Raji (cell line): Measurements from ENCODE around the gene UNK.

Source experiments
- POLR2A ChIP-seq: IDR thresholded peaks from 2 replicates; pipeline ENCODE4 v1.6.1; 2011; ENCODE audit warnings: low read depth, low read length, control low read depth; ENCODE audit not compliant: insufficient read depth

The UNK gene

DNA sequence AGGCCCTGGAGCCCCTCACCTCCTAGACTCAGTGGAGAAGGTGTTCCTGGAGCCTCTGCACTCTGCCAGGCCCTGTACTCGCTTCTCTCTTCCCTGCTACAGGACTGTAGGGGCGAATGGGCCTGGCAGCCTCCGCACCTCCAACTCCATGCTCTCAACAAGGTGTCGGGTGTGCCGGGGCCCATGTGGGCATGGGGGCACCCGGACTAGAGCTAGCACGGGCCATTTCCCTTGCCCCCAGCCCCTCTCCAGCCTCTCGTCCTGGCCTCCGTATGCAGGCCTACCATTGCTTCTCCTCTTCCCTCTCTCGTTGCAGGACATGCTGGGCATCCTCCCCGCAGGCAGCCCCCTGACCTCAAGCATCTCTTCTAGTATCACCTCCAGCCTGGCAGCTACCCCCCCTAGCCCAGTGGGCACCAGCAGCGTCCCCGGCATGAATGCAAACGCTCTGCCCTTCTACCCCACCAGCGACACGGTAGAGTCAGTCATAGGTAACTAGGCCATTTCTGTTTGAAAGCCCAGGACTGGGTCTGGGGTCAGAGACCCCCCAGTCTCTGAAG is 33.8 kb downstream of the UNK start:
- no peak for TF ChIP-seq POLR2A

DNA sequence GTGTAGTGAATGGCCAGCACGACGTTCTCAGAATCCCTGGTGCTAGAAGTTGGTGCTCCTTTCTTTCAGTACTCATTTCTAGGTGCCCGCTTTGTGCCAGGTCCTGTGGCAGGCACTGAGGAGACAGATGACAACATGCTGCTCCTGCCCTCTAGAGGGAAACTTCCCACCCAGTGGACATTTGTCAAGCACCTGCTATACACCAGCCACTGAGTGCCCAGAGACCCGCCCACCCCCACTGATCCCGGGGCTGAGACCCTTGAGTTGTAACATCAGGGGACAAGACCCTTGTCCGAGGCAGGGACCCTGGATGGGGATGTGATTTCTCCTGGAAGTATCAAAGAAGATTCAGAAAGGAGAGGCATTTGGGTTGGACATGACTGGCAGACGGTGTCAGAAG is 34.5 kb downstream of the UNK start:
- TF ChIP-seq POLR2A, result no peak

DNA sequence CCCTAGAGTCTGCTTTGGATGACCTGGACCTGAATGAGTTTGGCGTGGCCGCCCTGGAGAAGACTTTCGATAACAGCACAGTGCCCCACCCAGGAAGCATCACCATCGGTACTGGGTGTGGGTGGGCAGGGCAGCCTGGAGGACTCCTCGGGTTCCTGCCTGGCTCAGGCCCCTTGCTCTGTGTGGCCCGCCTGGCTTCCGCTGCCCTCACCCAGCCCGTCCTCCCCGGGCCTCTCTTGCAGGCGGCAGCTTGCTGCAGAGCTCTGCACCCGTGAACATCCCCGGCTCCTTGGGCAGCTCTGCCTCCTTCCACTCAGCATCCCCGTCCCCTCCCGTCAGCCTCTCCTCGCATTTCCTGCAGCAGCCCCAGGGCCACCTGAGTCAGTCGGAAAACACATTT is 35.1 kb downstream of the UNK start:
- TF ChIP-seq POLR2A, result no peak

DNA sequence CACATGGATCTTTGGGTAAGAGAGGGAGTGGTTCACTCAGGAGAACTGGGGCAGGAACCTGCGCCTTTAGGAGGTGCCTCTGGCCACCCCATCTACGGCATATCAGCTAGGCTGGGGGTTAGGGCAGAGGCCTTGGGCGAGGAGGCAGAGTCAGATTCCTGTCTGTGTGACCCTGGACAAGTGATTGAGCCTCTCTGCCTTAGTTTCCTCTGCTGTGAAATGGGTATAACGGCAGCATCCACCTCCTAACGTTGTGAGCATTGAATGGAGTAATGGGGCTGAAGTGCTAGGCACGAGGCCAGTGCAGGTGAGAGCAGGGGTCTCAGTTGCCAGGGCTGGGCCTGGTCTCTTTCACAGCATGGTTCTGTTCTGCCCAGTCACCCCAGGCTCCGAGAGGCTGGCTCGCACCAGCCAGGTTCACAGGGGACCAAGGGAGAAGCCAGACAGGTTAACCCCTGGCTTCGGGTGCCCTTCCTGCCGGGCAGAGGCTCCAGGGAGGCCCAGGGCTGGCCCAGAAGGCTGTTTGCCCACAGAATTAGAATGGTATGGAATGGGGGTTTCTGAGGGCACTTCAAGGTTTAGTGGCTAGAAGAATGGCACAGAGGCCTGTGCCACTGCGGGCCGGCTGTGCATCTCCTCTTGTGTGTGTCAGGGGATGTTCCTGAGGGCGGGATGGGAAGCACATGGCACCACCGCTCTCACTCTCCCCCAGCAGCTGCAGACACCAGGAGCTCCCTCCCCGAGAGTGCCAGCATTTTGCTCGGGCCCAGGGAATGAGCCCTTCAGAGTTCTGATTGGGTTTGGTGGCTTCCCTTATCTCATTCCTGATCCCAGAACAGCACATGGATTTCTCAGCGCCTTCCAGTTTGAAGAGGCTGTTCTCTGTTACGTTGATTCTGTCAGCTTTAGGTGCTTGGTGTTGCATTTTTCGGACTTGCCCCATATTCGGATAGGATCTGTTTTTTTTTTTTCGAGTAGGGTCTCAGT is 35.8 kb downstream of the UNK start:
- TF ChIP-seq POLR2A, result no peak

DNA sequence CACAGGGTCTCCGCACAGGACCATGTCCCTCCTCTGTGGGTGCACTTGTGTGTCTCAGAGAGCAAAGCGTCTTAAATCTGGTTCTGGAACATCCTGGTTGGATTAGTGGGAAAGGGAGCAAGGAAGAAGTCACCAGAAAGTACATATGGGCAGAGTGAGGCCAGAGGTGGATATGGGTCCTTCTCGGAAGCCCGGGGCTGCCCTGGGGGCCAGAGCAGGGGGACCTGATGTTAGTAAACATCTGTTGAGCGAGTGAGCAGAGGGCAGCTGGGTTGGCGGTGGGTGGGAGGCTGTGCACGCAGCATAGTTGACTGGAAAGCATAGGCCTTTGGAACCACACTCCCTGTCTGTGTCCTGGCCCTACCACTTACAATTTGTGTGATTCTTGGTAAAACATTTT is 36.9 kb downstream of the UNK start:
- TF ChIP-seq POLR2A, result no peak

DNA sequence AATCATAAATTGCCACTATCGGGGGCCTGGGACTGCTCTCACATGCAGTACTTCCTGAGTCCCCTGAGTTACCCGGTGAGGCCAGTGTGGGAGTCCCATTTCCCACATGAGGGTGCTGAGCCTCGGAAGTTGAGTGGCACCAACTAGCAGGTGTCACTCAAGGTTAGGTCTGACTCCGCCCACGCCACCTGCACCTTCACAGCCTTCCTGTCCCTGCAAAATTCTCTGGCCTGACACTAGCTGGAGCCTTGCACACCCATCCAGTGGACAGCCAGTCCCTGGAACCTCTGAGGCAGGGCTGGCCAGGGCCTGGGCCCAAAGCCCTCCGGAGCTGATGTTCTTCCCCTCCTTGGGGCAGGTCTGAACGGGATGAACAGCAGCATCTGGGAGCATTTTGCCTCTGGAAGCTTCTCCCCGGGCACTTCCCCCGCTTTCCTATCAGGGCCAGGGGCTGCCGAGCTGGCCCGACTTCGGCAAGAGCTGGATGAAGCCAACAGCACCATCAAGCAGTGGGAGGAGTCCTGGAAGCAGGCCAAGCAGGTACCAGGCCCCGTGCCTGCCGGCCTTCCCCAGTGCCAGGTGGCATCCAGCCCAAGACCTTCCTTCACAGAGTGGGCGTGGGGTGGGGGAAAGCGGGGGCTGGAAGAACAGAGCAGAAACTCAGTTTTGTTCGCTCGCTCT is 37.7 kb downstream of the UNK start:
- no peak for TF ChIP-seq POLR2A

DNA sequence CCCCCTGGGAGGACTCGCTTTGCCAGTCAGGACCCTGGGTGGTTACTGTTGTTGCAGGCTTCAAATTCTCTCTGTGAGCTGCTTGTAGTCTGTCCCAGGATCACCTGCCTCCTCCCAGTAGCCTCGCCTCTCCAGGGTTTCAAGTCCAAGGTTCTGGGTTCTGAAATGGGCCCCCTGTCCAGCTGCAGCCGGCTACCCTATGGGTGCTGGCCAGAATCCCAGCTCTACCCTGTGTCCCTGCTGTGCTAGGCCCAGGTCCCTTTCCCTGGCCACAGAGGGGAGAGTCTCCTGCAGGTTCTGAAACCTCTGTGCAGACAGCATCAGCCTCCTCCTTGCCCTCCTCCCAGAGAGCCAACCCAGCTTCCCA is 38.2 kb downstream of the UNK start:
- TF ChIP-seq POLR2A, result no peak

DNA sequence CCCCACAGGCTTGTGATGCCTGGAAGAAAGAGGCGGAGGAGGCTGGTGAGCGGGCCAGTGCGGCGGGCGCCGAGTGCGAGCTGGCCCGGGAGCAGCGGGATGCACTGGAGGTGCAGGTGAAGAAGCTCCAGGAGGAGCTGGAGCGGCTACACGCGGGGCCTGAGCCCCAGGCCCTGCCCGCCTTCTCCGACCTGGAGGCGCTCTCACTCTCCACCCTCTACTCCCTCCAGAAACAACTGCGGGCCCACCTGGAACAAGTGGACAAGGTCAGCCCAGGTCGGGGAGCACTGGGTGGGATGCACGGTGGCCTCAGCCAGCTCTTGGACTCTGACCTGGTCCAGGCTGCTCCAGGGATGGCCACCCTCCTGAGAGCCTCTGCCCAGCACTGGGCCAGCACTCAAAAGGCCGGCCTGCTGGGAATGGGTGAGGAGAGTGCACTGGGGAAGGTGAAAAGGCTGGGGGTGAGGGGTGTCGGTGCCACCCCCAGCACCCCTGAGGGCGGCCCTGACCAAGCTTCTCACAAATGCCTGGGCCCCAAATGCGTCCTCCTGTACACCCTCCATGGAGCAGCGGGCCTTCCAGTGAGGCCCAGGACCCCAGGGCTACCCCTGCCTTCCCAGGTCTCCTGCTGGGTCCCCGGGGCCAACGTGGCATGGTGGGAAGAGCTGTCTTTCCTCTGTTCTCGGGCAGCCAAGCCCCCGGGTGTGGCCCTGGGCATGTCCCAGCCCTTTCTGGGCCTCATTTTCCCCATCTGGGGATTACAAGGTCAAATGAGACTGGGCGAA is 38.8 kb downstream of the UNK start:
- TF ChIP-seq POLR2A, result no peak

DNA sequence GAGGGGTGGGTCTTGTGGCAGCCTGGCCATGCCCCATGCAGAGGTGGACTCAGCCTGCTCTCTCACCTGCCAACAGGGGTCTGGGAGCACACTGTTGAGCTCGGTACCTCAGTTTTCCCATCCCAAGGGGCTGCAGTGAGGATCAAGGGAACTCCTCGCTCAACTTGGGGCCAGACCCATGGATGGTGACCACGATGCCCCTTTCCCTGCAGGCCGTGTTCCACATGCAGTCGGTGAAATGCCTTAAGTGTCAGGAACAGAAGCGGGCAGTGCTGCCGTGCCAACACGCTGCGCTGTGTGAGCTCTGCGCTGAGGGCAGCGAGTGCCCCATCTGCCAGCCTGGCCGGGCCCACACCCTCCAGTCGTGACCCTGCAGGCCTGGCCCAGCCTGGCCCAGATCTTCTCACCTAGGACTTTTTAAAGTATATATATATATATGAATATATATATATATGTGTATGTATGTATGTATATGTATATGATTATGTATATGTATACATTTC is 39.5 kb downstream of the UNK start:
- TF ChIP-seq POLR2A, result no peak

DNA sequence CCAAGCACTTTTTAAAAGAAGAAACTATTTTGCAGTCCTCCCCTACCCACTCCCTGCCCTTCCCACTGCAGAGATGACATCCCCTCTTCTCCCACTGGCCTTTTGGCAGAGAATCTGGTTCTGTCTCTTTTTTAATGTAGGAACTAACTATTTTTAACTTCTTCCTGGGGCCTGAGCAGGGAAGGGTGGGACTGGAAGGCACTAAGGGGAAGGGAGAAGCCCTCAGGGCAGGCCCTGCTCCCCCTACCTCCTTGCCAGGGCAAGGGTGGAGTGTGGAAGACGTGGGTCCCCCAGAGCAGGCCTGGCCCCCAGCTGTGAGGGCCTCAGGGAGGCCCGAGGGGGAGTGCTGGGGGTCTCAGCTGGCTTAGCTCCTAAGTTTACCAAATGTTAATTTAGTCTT is 40.1 kb downstream of the UNK start:
- TF ChIP-seq POLR2A, result no peak

DNA sequence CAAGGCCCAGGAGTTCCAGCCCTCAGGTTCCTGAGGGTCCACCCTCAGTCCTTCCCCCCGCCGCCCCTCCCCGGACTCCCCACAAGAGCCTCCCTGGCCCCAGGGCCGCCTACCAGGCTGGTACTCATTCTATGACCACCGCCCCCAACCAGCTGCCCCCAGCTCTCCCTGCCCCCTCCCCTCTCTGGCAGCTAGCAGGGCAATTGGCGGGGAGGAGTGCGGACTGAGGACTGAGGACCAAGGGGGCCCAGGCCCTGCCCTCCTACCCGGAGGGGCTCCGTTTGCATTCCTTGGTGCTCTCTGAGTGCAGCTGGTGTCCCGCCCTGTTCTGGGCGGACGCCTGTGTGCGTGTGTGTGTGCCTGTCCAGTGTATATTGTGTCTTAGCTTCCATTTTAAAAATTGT is 40.5 kb downstream of the UNK start:
- no peak for TF ChIP-seq POLR2A

DNA sequence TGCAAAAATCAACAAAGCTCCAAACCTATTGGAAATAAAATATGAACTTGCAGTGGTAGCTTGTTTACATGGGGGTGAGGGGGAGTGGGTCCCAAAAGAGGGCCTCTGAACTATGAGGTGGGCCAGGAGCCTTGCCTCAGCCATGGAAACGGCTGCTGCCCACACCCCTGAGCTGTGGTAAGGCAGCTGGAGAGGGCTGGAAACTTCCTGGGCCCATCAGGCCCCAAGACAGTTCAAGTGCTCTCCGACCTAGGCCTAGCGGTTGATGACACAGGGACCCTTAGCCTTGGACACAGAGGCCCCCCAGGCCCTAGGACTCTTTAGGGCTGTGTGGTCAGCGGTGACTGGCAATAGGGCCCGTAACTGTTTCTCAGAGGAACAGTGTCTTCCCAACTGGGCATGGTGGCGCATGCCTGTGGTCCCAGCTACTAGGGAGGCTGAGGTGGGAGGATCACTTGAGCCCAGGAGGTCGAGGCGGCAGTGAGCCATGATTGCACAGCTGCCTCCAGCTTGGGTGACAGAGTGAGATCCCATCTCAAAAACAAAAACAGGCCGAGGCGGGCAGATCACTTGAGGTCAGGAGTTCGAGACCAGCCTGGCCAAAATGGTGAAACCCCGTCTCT is 41.3 kb downstream of the UNK start:
- no peak for TF ChIP-seq POLR2A

DNA sequence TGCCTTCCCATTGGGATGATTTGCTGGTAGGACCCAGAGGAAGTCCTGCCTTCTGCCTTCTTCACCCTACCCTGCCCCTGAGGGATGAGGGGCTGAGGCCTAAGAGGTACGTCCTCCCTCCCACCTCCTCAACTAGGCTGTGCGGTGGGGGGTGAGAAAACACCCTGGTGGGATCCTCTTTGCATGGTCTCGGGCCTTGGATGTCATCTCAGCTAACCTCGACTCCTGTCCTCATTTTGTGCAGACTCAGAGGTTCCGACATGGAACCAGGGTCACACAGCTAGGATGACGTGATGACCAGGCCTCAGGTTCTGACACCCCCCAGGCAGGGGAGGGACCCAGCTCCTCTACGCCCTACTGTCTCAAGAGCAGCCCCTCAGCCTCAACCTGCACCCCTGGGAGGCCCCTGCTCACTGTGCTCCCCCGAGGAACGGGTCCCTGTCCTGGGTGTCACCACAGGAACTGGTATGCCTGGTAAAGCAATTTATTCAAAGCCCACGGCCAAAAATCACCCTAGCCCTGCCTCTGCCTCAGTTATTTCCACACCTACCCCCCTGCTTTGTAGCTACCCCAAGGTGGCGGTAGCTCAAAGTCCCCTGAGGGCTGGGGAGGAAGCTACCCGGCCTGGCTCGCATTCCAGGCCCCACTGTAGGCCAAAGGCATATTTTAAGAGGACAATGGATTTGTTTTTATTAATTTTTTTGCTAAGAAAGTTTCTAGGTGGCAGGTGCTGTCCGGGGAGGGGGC is 42.1 kb downstream of the UNK start:
- TF ChIP-seq POLR2A, result no peak

DNA sequence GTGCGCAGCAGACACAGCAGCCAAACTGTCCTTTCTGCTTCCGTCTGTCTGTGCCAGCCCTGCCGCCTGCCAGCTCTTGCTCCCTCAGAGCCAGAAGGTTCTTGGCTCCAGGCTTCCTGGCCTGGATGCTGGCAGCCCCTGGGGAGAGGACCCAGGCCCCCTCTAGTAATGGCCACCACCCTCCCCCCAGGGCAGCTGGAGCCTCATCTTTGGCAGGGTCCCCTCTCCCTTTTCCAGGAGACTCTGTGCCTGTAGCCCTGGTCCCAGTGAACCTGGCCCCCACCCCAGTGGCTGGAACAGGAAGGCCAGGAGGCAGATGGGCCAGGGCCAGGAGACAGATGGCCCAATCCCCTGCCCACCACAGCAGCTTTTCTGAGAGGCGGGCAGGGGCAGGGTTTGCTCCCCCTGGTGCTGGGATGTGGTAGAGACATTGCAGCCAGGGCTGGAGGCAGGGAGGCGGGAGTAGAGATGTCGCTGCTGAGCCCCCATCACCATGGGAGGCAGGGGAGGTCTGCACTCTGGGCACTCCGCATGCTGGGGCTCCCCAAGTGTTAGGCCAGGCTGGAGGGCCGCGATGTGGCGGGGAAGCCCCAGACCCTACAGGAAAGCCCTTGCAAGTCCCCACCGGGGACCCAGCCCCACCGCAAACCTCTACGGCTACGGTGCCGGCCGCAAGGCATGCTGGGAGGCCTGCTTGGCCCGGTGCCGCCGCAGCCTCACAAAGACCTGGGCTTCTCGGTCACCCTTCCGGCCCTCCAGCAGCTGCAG is 42.9 kb downstream of the UNK start:
- TF ChIP-seq POLR2A, result no peak

DNA sequence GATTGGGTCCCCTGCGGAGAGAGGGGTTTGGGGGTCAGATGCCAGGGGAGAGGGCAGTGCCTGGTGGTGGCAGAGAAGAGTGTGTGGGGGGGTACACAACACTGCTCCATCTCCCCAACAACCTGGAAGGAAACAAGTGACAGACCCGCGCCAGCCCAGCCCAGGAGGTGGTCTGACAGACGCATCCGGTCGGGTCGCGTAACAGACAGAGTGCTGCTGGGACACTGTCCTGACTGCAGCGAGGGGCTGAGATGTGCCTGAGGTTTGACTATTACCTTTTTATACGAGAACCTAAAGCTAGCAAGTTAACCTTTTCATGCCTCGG is 43.4 kb downstream of the UNK start:
- TF ChIP-seq POLR2A, result no peak
